Globus pallidus (tissue), 1 donor: ENCODE data around the gene HOXD9.
A peak's percentile ranks its signal among the peaks of the same experiment; 100 is the strongest.

Experiments used
- DNase-seq: peaks from one replicate; pipeline ENCODE4 v3.0.0-alpha.2; 2015; ENCODE audit warnings: low spot score

The HOXD9 gene

DNA sequence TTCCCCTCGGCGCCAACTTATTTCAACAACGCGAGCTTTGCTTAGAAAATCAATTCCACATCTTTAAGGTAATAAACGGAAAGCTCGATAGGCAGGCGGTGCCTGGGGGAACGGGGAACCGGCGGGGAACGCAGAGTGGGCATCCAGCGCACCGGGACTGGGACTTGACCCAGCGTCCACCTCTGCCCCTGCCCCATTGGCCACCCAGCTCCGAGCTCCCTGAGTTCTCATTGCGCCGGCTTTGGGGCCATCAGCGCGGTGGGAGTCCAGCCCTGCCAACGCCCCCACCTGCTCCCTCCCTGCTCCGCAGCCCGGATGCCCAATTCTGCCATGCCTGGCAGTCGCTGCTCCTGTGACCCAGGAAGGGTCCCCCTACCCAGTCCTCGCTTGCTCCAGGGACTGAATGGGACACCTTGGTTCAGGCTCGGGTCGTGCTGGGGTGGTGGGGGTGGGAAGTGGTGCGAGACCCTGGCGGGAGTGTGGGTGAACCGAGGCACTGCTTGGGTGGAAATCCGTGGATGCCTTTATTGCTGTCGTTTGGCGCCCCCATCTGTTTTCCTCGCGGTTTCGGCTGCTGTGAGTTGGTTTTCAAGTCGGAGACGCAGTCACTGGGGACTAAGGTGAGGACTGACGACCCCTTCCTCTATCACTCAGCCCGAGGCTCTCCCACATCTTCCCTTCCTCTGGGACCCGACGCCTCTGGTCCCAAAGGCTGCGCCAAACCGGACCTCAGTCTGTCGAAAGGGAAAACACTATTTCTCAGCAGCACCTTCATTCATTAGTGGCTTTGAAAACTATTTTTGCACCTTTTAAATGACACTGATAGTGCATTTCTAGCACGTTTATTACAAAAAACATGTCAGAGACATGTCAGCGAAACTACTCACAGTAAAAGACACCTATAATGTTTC is 36.4 kb upstream of the HOXD9 start:
- DNase-seq, result peak; percentile 47

DNA sequence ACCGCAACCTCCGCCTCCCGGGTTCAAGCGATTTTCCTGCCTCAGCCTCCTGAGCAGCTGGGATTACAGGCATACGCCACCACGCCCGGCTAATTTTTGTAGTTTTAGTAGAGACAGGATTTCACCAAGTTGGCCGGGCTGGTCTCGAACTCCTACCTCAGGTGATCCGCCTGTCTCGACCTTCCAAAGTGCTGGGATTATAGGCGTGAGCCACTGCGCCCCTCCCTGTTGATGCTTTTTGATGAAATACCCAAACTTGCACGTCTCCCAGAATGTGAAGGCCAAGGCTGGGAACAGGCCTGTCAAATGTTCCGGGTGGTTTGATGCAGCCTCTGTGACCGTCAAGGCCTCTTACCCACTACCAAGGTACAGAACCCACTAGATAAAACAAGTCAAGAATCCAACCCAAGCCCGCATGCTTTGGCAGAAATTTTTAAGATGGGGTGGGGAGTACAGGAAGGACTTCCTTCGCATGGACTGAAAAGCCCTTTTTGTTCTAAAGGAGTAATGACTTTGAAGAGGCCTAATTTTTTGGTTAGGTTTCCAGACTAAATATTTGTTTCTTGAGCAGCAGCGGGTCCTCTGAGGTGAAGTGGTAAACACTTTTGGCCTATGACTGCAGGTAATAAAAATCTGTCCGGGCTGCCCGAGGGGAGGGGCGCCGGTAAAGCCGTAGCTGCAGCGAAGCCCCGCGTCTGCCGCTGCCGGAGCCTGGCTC is 35.0 kb upstream of the HOXD9 start:
- no peak for DNase-seq

DNA sequence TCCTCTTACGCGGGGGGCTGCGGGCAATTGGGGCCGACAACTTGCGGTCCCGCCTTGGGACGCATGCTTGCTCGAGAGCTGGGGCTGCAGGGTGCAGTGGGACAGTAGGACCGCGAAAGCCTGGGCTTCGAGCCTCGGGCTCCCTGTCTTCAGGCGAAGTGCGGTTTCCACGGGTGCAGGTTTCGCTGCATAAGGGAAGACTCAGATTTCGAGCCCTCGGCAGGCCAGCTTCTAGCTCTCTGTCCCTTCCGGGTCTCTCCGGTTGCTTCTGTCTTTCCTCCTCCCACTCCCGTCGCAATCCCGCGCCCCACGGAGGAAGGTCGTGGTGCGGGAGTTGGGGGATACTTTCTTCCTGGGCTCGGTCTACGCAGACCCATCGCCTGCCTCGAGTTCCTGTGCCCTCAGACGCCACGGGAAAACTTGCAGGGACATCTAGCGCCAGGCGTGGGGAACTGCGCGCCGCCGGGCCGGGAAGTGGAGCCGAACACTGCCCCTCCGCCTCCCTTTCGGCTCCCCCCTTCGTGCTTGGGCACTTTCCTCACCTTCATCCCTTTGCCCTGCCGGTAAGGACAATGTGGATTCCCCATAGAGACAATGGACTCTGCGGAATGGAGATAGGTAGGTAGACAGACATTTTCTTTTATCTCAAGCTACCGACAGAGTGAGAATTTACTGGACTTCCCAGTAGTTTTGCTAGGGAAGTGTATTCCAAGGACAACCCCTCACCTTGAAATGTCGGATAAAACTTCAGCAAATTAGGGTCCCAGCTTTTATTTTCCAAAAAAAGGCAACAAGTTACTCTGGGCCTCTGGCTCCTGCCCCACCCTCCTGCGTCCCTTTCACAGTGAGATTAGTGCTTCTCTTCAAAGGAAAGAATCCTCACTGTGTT is 34.2 kb upstream of the HOXD9 start:
- peak; percentile 32 for DNase-seq

DNA sequence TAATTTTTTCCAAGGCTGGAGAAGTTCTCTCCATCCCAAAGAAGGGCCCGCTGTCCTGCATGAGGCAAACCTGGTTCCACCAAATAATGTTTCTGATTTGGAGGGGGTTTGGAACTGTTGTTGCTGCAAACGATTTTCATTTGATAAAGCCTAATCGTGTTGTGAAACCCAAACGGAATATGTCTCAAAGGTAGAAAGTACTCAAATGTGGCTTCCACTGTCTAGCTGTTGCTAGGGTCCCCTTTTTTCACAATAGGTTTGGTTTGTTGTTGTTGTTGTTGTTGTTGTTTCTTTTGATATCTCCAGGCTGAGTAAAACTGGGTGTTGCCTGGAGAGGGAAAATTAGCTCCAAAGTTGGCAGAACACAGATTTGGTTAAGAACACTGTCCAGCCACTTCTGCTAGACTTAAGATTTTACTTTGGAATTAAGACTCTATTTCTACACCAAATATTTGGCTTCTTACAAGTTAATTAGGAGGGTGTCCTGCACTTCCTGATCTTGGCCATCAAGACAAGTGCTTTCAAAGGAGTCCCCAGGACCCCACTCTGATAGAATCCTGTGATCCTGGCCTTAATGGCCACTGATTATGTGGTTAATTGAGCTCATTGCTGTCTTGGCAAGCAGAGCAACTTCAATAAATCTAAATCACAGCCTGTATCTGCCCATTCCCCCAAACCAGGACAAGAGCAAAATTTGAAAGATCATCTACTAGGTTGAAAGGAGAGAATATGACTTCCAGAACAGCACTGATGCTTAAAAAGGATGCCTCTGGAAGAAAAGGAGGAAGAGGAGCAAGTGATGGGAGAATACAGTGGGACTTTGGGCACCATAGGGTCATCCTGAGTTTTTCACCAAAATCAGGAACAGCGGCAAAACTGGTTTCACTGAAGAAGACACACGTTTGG is 33.3 kb upstream of the HOXD9 start:
- DNase-seq, result no peak

DNA sequence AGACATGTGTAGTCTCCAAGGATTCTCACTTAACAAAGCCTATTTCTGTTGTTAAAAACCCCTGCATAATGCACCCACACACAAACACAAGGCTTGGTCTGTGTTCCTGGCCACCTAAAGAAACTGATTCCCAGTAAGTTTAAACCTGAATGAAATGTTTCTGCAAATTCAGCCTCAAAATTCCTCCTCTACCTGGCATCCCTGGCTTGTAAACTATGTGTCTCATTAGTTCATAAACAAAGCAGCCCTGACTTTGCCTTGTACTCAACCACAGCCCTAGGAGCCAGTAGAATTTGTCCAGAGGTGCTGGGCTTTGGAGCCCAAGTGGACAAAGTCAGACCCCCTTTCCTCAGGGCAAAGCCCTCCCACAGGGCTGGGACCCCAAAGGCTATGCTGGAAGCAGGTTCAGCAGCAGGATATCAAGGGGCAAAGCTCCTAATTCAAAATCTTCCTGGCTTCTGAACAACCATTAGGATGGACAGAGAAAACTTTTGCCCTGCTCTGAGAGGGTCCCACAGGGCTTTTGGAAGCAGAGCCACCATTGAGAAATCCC is 32.6 kb upstream of the HOXD9 start:
- no peak for DNase-seq

DNA sequence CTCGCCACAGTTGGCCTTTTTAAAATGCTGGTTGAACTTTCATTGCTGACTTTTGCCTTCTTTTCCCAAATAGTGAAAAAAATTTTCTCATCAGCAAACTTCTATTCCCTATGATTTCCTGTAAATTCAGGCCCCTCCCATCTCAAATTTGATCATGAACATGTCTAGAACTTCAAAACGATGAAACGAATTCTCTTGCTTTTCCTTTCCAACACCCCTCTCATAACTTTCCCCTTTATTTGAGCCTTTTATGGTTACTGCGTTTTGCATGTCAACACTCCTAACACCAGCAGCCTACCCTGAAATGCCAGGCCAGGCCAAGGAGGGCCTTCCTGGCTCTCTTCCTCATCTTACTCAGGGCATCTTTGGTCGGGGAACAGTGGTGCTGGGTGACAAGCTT is 31.7 kb upstream of the HOXD9 start:
- no peak for DNase-seq

DNA sequence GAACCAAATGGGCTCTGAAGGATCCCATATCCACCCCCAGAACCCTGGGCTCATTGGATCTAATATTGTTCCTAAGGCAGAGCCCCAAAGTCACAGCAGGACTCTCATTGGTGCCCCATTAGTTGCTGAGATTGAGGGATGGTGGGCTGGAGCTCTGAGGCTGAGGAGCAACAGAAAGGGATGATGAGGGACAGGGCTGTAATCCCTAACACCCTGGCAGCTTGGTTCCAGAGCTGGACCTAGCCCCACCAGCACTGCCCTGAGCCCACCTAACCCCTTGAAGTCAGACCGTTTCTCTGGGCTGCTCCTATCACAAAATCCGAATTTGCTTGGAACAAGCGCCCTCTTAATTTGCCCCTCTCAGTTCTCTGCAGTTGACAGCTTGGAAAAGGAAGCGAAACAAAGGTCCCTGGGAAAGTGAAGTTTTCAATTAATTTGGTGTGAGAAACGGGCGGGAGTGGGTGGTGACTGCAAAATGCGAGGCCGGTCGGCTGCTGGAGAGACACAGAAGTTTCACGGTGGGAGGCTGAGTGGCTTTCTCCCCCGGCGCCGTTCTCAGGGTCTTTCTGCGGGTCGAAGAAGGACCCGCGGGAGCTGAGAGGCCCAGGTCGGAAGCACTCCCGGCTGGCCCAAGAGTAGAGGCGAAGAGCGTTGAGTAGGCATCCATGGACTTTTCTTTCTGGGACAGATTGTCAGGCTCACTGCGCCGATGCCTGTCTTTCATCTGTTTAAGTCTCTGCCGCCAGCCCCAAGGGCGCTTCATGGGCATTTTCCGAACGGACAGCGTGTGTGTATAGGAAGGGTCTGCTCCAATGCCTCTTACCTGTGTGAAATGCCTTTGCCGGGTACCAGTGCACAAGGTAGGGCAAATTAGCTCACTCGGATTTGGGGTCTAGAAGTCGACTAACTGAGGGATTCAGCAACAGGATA is 30.9 kb upstream of the HOXD9 start:
- no peak for DNase-seq

DNA sequence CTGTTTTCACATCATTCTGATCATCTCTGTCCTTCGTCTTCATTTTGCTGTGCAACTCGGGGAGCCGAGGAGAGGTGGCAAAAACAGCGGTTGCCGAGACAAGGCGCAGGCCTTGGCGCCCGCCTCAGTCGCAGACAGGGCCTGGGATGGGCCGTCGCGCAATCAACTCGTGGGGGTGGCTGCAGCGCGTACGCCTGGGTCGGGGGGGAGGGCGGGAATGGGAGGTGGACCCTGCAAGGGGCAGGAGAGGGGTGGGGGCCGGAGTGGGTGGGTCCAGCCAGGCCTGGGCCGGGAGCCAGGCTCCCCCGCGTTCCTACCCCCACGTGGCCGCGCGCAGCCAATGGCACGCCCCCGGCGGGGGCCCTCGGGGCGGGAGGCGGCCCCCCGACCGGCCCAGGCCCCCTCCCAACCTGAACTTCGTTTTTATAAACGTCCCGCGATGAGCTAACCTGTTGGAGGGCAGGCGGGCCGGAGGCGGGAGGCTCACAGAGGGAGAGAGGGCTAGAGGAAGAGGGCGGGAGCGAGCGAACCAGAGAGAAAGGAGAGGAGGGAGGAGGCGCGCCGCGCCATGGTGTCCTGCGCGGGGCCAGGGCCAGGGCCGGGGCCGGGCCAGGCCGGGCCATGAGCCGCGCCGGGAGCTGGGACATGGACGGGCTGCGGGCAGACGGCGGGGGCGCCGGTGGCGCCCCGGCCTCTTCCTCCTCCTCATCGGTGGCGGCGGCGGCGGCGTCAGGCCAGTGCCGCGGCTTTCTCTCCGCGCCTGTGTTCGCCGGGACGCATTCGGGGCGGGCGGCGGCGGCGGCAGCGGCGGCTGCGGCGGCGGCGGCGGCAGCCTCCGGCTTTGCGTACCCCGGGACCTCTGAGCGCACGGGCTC is 30.0 kb upstream of the HOXD9 start, which contains the start of gene HOXD13:
HOXD13 (plus strand) TSS at position 452 of the 875 bp plus-strand sequence; CDS start at position 622, 170 bp downstream.
- no peak for DNase-seq

DNA sequence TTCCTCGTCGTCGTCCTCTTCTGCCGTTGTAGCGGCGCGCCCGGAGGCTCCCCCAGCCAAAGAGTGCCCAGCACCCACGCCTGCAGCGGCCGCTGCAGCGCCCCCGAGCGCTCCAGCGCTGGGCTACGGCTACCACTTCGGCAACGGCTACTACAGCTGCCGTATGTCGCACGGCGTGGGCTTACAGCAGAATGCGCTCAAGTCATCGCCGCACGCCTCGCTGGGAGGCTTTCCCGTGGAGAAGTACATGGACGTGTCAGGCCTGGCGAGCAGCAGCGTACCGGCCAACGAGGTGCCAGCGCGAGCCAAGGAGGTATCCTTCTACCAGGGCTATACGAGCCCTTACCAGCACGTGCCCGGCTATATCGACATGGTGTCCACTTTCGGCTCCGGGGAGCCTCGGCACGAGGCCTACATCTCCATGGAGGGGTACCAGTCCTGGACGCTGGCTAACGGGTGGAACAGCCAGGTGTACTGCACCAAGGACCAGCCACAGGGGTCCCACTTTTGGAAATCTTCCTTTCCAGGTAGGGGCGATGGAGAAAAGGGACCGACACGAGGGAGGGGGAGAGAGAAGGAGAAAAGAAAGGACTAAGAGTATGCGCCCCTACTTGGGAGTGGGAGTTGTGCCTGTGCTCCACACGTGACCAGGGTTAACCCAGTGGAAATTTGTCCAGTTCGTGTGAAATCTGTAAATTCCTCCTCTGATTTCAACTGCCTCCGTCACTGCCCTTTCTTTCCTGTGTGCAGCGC is 29.2 kb upstream of the HOXD9 start:
- no peak for DNase-seq

DNA sequence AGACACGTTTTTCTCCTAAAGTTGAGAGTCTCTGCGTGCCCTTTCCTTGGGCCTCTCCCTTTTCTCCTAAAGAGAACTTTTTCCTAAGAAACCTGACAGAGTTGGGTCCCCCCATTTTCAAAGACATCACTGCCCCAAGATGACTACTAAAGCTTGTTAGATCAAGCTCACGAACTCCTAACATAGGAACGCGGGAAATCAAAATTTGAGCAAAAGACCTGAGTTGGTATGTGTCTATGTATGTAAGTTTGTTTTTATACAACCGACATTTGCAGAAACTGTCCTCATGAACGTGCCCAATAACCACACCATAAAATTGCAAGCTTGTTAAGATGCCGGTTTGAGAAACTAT is 28.6 kb upstream of the HOXD9 start:
- DNase-seq, result no peak

DNA sequence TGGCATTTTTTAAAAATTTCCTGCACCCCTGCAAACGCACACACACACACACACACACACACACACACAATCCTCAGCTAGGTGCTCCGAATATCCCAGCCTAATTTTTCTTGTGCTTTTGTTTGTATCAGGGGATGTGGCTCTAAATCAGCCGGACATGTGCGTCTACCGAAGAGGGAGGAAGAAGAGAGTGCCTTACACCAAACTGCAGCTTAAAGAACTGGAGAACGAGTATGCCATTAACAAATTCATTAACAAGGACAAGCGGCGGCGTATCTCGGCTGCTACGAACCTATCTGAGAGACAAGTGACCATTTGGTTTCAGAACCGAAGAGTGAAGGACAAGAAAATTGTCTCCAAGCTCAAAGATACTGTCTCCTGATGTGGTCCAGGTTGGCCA is 28.2 kb upstream of the HOXD9 start:
- DNase-seq, result no peak

DNA sequence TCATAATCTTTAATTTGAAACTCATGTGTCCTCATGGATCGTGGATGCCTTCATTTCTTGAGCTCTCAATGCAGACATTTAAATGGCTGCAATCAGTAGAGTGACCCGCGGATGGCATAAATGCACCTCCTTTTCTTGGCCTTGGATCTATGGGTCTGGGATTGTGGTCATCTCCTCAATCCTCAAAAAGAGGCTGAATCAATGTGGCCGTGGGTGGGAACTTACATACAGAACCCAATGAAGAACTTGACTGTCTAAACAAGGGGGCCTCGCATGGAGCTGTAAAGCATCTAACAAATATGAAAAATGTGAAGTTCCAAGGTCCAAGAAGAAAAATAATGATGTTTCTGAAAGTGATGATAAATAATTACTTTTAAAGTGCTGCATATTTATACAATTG is 27.1 kb upstream of the HOXD9 start:
- DNase-seq, result no peak

DNA sequence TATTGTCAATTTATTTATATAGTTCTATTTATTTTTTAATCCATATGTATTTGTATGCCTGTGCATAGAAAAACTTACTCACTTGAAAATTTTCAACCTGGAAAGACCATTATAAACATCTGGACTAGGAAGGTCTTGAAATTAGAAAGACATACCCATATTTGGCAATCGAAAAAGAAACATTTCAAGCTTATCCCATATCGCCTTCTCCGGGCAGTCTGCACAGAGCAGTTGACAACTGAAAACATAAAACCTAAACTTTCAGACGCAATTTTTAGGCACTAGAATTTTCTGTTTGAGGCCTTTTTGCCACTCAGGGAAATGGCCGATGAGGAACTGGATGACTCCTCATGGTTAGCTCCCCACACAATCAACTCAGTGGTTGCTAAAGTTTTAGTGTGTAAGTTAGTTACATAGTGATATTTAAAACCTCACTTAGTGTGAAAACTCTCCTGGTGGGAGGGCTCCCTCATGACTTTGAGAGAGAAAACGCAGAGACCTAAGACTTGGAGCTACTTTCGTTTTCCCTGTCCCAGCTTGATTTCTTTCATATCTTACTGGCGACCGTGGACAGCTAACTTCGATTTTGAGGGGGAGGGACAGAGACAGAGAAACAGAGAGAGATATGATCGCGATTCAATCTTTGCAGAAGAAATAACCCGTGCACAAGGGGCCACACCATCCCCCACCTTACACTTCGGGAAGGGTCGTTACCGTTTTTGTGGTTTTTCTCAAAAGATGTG is 26.1 kb upstream of the HOXD9 start:
- DNase-seq, result no peak

DNA sequence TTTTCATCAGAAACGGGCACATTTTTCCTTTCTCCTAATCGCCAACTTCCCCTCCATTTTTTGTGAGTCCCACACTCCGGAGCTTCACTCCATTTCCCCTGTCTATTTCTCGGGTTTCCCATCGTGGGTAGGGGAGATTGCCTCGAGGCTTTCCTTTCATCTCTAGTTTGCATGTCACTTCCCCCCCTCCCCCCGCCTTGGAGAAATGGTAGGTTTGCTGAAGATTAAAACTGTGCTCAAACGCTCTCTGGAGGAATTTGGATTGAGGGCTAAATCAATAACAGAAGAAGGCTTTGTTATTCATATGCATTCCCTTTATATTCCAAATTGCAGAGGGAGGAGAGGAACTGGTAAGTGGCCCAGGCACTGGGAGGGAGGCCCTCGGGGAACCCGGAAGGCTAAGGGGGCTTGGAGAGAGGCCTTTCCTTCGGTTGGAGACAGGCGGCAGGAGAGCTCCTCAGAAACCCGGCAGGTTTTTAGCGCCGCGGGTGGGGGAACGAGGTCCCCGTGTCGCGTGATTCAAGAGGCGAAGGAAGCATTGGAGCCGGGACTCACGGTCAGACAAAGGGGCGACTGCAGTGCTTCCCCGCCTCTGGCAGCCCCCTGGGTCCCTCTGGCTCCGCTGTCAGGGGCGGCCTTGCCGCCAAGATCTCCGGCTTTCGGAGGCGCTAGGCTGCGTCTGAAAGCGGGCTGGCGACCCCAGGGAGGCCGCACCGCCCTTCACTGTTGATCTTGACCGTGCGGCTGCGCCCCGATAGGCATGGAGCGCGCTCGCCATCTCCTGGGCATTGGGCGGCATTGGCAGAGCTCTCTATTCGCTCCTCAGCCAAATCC is 25.3 kb upstream of the HOXD9 start:
- peak; percentile 14 for DNase-seq

DNA sequence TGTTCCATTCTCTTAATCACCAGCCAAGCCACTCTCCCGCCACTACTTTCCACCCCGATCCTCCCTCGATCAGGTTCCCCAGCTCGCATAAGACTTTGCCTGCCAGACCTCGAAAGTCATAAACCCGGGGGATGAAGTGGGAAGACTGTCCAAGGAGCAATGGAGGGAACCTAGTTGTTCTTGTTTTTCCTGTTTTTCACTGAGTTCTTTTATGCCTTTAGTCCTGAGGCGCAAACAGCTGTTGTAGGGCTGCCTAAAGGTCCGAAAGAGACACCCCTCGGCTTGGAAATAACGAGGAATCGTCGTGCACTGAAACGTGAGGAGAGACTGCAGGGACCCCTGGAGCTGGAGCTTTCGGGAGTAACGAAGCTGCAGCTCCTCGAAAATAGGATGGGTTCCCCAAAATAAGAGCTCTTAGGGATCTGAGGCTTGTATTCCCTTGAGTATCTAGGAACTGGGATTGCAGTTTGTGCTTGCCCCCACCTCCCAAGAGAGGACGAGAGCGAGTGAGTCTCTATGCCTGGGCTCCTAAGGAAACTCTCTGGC is 24.6 kb upstream of the HOXD9 start:
- no peak for DNase-seq
